Activated T-helper 1 cell treated with anti-CD3 and anti-CD28 coated beads, Interleukin-2, amount 50 U/mL, for 16 hours (primary cell): Measurements from ENCODE around the gene ANKRD13B.

Experiments used
- DNase-seq, 2 donors: peaks; one replicate each; pipeline ENCODE4 v3.0.0-alpha.2; 2020; ENCODE audit warnings: low read depth in 1 of 2, low spot score in 1 of 2

Gene ANKRD13B

DNA sequence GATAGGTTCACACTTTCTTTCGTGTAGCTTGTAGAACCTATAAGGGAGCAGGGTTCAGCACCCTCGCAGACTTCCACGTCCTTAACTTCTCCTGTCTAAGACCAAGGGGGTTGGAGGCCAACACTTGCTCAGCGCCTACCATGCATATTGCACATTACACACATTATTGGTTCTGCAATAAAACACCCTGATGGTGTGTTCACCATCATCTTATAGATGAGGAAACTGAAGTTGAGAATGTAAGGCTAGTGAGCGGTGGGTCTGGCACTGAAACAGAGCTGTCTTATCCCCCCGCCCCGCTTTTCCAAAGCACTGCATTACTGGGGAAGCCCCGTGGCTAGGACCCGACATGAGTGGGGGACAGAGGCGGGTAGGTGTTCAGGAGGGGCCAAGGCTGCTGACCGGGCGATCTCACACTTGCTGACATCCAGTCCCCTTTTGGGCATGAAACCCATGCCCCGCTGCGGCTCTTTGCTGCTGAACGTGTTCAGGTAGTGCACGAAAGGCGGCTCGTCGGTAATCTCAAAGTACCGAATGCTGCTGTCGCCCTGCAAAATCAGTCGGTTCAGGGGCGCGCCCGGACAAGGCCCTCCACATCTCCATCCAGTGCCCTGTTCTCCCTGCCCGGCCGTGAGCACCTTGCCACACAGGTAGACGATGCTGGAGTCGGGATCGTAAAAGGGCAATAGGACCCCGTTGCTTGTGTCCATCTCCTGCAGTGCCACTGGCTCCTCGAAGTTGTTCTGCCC, 23.5 kb downstream of the ANKRD13B start:
- no peak for DNase-seq

GRCh38 chr17:29617125-29617480, 24.2 kb downstream of the ANKRD13B start:
- DNase-seq: peak; percentile 85 to 87

DNA sequence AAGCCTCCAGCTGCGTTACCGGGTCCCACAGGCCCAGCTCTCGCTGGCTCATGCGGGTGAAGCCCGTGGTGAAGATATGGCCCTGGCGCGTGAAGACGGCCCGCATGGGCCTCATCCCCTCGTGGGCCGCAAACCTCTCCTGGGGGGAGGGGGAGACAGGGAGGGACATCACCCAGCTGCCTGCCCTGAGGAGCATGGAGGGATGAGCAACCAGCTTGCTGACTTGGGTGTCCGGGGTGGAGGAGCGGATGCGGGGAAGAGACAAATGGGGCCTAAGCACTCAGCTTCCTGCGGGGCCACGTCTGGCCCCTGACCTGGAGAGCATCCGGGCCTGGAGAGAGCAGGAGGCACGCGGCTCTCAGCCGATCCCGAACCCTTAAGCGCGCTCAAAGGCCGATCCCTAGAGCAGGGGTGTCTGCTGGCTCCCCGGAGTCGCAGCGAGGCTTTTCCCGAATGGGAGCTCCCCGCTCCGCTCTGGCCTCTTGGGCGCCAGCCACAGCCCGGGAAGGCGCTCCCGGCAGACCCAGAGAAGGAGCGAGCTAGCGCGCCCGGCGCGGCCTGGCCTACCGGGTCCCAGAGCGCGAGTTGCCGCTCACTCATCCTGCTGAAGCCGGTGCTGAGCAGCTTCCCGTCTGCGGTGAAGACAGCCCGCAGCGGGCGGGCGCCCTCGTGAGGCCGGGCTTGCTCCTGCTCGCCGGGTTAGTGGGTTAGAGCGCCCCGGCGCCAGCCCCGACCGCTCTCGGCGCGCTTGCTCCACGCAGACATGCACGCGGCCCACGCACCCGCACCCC, 24.7 kb downstream of the ANKRD13B start:
- peak; percentile 76 to 79 for DNase-seq

DNA sequence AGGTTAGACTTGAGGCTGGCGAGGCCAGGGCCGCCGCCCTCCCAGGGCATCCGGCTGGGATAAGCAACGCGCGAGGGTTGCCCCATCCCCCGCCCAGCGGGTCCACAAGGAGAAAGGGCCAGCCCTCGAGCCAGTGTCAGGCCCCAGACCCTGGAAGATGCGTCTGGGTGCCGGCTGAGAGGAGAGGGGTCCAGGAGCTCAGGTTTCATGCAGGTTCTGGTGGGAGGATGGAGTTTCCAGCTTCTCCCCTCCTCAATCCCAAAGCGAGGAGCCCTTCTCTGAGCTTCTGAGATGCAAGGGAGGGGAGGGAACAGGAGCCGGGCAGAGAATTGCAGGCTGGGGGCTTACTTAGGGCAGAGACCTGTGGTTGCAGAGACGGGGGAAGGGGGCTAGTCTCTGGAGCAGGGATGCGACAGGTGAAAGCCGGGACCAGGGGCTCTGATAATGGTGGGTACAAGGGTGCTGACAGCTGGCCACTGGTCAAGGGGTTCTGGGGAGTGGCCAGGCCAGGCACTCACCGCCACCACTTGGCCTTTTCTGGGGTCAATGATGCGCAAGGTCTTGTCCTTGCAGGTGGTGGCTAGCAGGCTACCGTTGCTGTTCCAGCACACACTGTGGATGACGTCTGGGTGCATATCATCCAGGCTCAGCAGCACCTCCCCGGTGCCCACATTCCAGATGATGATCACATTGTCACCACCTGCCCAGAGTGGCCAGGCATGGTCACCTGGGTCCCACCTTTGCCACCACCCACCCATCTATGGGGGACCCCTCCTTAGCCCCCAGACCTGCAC, 25.5 kb downstream of the ANKRD13B start:
- no peak for DNase-seq

GRCh38 chr17:29619251-29619650, 26.3 kb downstream of the ANKRD13B start:
- no peak for DNase-seq

DNA sequence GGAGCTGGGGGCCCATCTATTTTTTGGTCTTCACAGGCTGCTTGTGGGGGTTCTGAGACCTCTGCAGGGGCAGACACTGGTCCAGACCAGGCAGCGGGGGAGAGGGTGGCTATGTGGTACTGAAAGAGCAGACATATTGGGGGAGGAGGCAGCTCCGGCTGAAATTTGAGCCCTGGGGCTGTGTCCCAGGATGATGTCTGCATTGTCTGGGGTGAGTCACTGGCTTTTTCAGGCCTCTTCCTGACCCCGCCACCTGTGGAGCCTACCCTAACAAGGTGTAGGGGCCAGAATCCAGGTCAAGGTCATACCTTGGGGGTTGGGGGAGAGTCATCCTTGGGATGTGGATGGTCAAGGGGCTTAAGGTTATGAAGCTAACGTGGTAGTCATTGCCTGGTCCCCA, 27.3 kb downstream of the ANKRD13B start:
- DNase-seq: no peak

DNA sequence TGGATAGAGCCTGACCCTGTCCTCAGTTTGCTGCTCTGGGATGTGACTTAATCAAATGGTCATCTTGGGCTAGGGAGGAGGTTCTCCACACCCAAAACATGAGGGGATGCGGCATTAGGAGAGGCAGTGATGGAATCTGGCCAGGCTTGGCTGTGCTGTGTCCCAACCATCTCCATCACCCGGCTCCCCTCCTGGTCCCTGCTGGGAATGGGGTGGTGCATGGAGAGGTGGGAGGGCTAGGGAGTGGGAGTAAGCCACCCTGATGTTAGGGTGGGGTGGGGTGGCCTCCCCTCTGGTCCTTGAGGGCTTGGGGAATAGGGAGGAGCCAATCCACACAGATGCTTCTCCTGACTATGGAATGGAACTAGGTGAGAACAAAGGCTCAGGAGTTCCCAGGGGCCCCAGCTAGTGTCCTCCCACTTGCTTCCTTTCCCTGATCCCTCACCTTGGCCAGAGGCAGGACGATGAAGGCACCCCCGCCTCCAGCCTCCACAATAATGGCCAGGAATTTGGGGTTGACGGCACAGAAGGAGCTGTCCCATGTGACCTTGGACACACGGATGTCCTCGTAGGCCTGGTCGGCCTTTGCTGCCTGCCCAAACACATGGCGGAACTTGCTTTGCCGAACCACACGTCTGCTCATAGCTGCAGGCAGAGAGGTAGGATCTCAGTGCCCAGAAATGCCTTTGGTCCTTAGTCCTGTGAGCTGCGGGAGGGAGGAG, 28.0 kb downstream of the ANKRD13B start:
- DNase-seq: no peak

DNA sequence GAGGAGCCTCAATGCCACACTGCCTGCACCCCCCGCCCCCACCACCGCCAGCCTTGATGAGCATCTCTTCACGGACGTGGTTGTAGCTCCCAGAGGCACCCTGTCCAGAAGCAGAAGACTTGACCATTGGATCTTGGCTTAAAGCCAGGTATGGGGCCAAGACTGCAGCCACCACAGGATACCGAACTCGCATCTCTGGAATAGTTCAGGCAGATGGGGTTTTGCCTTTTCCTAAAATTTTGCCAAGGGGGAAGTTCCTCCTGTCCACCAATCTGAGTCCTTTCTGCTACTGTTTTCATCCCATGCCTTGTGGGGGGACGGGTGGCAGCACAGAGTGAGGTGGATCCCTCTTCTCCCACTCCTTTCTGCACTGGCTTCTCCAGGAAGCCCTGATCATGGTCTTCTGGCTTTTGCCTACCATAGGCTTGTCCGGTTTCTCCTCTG, 28.8 kb downstream of the ANKRD13B start:
- DNase-seq: no peak

- DNase-seq: peak in 1 of 2 donors; percentile 44
These were observed 29.7 kb downstream of the ANKRD13B start, which contains the start of gene CORO6 for GRCh38 chr17:29622337-29623282. CORO6 (minus strand) TSS chr17:29622912; CDS start chr17:29621421, 1,491 bp downstream.

- no peak for DNase-seq
These were observed 30.3 kb downstream of the ANKRD13B start for GRCh38 chr17:29623283-29623647.

- no peak for DNase-seq
These were observed 31.7 kb downstream of the ANKRD13B start for GRCh38 chr17:29624586-29624985.

DNA sequence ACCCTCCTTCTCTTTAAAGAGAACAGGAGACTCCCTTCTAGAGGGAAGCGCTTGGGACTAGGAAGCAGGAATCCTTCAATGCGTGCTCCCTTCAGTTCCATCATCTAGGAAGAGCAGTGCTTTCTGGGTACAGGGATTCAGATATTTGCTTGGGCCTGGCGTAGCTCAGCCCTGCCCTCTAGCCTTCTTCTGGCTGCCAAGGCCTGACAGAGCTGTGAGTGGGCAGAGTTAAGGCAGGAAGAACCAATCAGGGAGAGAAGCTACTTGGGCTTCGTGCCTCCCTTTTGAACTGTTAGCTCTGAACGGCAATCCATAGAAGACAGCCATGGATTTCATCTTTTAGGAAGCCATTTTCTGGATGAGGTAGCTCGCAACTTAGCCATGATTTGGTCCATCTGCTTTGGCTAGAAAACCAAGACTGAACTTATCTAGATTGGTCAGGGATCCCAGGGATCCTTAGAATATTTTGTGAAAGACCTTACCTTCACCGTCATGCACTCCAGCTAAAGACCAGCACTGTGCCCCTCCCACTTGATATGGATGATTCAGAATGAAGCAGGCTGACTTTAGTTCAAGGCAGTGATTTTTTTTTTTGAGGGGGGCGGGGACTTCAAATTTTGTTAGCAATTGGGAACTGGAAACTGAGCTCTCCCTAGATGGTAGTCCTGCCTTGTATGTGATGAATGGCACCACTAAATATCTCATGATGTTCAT, 32.3 kb downstream of the ANKRD13B start:
- DNase-seq: no peak

DNA sequence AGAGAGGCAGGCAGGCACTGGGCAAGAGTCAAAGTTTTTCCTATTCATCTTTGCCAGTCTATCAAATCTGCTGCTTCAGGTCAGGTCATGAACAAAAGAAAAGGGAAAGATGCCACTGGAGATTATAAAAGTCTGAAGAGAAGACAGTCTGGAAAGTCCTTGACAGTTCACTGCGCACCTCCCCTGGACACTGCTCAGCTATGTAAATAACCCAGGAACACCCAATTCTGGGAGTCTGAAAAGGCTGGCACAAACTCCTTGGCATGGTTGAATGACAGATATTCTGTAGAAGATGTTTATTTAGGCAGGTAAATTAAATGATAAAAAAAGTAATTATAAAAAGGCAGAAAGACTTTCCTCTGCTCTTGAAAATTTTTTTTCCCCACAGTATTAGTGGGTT, 35.0 kb downstream of the ANKRD13B start:
- no peak for DNase-seq

DNA sequence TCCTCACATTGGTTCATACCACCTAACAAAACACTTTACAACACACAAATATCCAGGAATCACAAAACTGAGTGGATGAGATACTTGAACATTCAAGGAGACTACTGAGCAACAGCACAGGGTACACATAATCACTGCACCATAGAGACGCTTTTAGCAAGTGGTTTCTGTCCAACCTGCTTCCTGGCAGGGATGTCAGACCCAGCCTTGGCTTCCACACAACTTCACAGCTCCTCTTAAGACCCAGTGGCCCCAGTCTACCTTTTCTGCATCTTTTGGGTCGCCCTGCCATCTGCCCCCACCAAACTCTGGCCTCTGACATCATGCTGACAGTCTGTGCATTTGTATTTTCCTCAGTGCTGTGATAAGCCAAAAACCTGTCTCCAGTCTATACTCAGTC, 35.7 kb downstream of the ANKRD13B start:
- no peak for DNase-seq

GRCh38 chr17:29629839-29630238, 36.9 kb downstream of the ANKRD13B start:
- DNase-seq: no peak

DNA sequence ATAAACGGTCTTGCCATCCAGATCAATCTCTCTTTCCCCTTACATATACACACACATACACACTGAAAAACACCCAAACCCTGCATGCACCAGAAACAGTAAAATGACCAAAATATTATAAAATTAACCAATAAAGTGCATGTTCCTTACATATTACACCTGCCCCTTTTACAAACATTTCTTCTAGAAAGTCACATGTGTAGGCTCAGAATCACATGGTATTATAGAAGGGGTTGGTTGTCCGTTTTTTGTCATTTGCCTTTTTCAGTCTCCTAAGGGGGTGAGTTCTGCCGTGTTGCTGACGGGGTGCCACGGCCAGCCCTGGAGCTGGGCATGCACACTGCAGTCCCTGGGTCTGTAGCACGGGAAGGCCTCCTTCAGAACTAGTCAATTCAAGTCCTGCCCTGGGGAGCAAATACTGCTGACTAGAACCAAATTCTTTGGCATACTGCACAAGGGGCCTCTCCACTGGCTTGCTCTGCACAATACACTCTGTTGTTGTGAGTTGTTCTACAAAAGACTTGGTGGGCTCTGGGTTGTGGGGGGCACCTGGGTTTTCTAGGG, 37.8 kb downstream of the ANKRD13B start:
- DNase-seq: no peak

DNA sequence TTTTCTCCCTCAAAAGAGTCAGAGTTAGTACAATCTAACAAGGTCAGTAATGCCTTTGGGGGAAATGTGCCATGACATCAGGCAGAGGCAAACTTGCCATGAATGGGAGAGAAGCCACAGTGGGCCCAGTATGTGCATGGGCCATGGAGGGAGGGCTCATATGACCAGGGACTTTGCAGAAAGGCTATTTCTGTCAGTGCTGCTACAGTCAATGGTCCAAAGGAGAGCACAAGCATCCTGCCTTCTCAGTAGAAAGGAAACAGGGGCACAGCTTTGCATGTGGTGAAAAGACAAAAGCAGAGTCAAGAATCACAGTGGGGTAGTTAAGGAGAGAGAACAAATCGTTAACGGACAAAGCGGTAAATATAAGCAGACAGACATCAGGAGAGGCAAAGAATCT, 41.0 kb downstream of the ANKRD13B start:
- DNase-seq: no peak

- DNase-seq: no peak
These were observed 47.5 kb downstream of the ANKRD13B start for GRCh38 chr17:29640413-29640812.
